Dermis microvascular lymphatic vessel endothelial cell (primary cell): ENCODE results near the gene WASF1. TPM values are rescaled to one million over a fixed set of nuclear protein-coding genes. Genes with fewer than 3 reads are reported as not detected.

Experiments used
- DNase-seq, 2 donors: peaks; one replicate each; pipeline versions ENCODE4 v3.0.0 to v3.0.0-alpha.2; 2010; ENCODE audit warnings: low read depth in 2 of 2
- total RNA-seq: library from RNA; depleted of rRNA; stranded (reverse); fragments of >200 nt; gene quantifications from 2 replicates; pipeline ENCODE4 v1.2.1, GENCODE V29; 2014

The WASF1 gene
- 6.8 and 9.5 TPM in 2 replicates for total RNA-seq

- DNase-seq, result peak; percentile 96 to 99
Observed at GRCh38 chr6:110179406-110180227, at the start of gene WASF1. Gene WASF1, minus strand, starts transcription at chr6:110179670. Its CDS starts 52,069 bp downstream, at chr6:110127601.

DNA sequence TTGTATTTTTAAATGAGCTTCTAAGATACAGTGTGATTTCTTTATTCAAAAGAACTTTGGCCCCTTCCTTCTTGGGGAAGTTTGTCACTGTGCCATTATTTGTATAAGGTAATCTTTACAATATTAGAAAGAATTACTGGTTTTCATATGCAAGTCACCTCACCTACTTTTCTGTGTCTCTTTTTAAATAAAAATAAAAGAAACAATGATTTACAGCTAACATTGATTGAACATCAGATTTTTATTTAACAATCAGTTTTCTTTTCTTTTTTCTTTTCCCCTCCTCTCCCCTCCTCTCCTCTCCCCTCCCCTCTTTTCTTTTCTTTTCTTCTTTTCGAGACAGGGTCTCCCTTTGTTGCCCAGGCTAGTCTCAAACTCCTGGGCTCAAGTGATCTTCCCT lies 46.8 kb upstream of the WASF1 start:
- no peak for DNase-seq

DNA sequence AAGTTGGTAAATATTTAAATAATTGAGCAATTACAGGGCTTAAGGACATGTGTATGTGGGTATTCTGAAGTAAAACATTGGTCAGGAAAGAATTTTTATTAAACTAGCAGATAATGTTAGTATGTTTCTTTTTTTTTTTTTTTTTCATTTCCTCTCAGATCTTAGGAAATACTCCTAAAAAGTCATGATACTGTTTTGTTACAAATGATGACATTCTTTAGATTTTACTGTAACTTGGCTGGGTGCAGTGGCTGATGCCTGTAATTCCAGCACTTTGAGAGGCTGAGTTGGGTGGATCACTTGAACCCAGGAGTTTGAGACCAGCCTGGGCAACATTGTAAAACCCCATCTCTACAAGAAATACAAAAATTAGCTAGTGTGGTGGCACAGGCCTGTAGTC lies 42.3 kb upstream of the WASF1 start:
- DNase-seq, result no peak

GRCh38 chr6:110217266-110217665 lies 37.8 kb upstream of the WASF1 start:
- no peak for DNase-seq

DNA sequence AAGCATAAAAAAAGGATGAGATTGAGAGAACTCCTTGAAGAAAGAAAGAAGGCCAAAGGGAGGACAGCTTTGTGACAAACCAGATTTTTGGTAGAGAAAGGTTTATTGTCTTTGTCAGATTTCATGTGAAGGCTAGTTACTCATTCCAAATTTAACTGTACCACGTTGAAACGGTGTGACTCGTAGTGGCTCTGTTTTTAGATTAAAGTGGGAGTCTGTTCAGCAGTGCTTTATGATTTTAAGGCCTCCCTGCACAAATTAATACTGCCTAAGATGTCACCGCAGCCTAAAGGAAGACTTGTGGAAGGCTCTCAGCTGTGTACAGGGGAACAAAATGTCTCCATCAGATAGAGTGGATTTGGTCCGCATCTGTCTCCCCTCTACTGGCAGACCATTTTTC lies 36.7 kb upstream of the WASF1 start:
- no peak for DNase-seq

DNA sequence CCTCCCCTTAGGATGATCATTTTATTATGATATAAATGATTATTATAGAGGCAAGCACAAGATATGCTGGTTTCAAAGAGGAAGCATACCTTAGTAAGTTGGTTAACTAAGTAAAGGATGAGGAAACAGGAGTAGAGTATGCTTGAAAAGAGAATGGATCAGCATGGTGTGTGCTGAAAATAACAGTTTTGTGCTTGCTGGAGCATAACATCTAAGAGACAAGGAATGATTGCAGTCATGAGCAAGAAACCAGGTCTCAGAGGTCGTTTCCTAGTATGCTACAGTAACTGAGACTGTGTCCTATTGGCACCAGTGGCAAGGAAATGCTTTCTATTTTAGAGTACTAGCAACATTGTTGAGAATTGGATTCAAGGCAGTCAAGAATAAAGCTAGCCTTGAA lies 34.9 kb upstream of the WASF1 start:
- DNase-seq, result peak in 1 of 2 donors; percentile 52

GRCh38 chr6:110211753-110212152 lies 32.3 kb upstream of the WASF1 start:
- DNase-seq, result no peak

DNA sequence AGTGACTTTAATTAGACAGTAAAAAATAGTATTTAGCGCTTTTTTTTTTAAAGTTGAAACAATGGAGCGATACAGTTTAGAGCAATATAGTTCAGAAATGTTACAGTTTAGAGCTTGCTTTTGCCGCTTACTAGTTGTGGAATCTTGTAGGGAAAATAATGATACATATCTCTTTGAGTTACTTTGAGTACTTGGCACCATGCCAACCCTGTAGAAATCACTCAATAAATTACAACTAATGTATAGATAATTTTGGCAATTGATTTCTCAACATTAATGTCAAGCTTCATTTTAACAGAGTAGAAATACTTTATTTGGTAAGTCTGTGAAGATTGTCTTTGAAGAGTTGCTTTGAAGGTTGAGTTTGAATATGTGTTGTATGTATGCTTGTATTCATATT lies 28.2 kb upstream of the WASF1 start:
- no peak for DNase-seq

GRCh38 chr6:110201151-110201884 lies 21.8 kb upstream of the WASF1 start:
- DNase-seq, result no peak

DNA sequence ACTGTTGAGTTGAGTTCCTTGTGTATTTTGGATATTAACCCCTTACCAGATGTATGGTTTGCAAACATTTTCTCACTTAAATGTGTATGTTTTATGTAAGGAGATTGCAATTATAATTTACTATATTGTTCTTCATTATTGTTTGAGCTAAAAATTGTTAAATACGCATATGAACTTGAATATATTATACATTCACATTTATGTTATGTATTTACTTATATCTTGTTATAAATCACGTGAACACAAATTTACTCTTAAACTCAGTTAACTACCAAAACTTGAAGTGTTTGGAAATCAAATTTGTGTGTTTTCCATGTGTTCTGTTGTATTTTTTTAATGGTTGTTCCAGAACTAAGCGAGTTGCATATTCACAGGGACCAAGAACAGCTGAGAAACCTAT lies 19.1 kb upstream of the WASF1 start:
- no peak for DNase-seq

GRCh38 chr6:110196874-110197273 lies 17.4 kb upstream of the WASF1 start:
- no peak for DNase-seq

GRCh38 chr6:110195639-110196038 lies 16.2 kb upstream of the WASF1 start:
- DNase-seq, result no peak

DNA sequence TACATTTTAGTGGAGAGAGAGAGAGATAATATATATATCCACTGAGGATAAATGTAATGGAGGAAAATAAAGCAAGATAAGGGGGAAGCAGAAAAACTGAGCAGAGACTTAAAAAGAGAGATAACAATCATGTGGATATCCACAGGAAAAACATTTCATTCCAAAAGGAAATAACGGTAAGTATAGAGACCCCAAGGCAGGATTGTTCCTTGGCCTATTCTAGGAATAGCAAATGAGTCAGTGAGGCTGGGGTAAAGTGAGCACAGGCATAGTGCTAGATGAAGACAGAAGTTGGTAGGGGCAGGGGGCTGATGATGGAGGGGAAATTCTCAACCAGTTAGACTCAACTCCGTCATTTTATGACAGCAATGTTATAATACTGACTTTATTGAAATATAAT lies 12.0 kb upstream of the WASF1 start:
- DNase-seq, result peak in 1 of 2 donors; percentile 31

DNA sequence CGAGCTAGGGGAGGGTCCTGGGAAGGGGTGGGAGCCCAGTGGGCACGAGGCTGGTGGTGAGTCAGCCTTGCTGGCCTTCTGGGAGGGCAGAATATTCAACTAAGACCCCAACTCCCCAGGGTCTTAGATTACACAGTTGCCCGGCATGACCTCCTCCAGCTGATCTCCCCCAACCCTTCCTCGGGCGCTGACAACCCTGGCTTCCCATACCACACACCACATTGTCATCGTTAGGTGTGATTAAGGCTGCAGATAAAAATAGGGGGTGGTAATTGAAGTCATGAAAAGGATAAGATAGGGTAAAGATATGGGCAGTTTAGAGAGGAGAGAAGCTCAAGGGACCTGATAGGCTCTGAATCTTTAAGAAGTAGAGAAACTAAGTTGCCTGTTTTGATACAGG lies 11.3 kb upstream of the WASF1 start:
- no peak for DNase-seq

GRCh38 chr6:110188791-110189190 lies 9.3 kb upstream of the WASF1 start:
- no peak for DNase-seq

DNA sequence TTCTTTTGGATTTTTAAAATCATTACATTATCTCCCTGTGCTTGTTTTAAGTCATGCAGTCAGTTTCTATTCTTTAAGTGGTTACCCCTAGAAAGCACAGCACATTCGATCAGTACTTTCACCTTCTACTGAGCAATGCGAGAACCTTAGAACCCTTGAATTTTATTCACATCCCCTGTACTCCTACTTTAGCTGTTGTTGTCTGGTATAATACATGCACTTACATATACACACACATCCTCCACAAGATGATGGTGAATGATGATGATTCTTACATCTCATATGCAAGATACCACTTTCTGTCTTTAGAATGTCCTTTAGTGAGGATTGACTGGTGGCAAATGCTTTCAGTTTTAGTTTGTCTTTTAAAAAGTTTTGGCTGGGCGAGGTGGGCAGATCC lies 6.4 kb upstream of the WASF1 start:
- no peak for DNase-seq

- DNase-seq, result no peak
Observed at GRCh38 chr6:110183292-110183885, 3.9 kb upstream of the WASF1 start.

DNA sequence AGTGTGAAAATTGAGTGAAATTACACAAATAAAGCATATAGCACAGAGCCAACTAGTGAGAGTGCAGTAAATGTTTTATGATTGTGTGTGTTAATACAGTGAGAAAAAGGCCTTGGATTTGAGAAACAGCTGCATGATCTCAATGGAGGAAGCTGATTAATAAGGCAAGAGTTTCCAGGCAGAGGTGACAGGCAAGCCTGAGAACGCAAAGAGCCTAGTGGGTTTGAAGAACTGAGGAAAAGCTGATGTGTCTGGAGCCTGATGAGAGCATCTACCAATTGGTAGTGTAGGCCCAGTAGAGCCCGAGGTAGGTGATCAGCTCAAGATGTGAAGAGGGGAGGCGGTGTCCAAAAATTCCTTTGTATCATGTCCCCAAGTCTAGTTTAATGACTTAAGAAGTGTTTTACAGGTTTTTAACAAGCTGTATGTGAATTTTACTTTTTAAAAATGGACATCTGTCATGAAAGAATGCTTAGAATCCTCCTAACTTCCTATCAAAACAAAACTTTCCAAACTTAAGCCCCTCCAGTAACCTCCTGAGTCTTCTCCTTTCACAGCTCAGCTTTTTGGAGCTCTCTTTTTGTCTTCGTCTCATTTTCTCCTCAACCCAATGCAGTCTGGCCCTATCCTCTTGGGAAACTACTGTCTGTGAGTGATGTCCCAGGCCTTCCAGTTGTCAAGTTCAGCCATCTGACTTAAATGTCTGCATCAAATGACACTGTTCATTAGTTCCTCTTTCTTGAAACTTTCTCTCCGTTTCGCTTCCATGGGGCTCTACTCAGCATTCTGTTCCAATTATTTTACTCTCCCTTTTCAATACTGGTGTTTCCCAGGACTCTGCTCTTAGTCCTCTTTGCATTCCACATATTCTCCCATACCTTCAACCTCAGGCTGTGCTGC lies 1.9 kb upstream of the WASF1 start:
- peak in 1 of 2 donors; percentile 28 for DNase-seq

DNA sequence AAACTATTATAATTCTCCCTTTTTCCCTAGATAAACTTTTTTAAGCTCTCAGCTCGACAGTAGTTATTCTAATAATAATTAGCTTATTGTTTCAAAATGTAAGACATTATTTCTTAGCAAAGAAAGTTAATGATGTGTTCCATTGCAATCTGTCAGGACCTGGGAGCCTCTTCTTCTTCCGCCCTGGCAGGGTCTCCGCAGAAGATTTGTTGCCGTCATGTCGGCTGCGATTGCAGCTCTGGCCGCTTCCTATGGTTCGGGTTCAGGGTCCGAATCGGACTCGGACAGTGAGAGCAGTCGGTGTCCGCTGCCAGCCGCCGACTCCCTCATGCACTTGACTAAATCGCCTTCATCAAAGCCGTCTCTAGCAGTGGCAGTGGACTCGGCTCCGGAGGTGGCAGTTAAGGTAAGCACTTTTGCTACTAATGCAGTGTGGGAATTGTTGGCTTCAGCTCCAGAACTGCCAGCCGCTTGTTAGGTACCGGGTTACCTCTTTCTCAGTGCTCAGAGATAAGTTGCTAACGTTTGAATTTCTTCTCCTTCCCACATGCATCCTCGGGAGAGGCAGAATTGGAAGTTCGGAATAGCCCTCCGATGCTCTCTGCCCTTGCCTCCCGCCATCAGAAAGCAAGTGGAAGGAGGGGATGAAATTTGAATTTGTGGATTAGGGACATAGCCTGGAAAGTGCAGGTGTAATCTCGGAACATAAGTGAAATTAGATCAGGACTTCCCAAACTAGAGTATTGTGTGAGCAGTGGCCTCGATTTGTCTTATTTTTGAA lies 948 bp upstream of the WASF1 start, which contains the start of gene CDC40:
Gene CDC40, plus strand, starts transcription at position 200 of the 781 bp plus-strand sequence. Its CDS starts 18 bp downstream, at position 218.
- no peak for DNase-seq

GRCh38 chr6:110178626-110179405 lies 654 bp downstream of the WASF1 start:
- peak; percentile 56 to 75 for DNase-seq
